H9 (cell line): Measurements from ENCODE around the gene EEF1G. TPM values are rescaled to one million over a fixed set of nuclear protein-coding genes. Genes with fewer than 3 reads are reported as not detected.

Experiments
- DNase-seq: peaks from one replicate; pipeline ENCODE4 v3.0.0-alpha.2; 2017
- H2AFZ ChIP-seq: one replicate; pipeline ENCODE4 v1.6.1; 2013; ENCODE audit warnings: mild to moderate bottlenecking, low read length, control low read depth, moderate library complexity
- H2AK5ac ChIP-seq: 2 replicates; pipeline ENCODE4 v1.6.1; 2013; ENCODE audit warnings: low read length, control low read depth, mixed read lengths; ENCODE audit not compliant: insufficient read length
- H2BK120ac ChIP-seq: one replicate; pipeline ENCODE4 v1.6.1; 2013; ENCODE audit warnings: low read depth, mild to moderate bottlenecking, low read length, control low read depth, inconsistent platforms; ENCODE audit not compliant: poor library complexity, severe bottlenecking
- H2BK12ac ChIP-seq: 2 replicates; pipeline ENCODE4 v1.6.1; 2013; ENCODE audit warnings: low read length, control low read depth, mixed read lengths, low read depth; ENCODE audit not compliant: insufficient read length
- H2BK15ac ChIP-seq: 2 replicates; pipeline ENCODE4 v1.6.1; 2013; ENCODE audit warnings: low read depth, low read length, control low read depth
- H2BK20ac ChIP-seq: one replicate; pipeline ENCODE4 v1.6.1; 2013; ENCODE audit warnings: low read depth, mild to moderate bottlenecking, low read length, control low read depth, inconsistent platforms; ENCODE audit not compliant: poor library complexity, severe bottlenecking
- H2BK5ac ChIP-seq: 2 replicates; pipeline ENCODE4 v1.6.1; 2013; ENCODE audit warnings: low read length, control low read depth, mixed read lengths; ENCODE audit not compliant: insufficient read length
- H3K14ac ChIP-seq: 2 replicates; pipeline ENCODE4 v1.6.1; 2013; ENCODE audit warnings: low read length, control low read depth; ENCODE audit not compliant: insufficient read depth
- H3K18ac ChIP-seq: 2 replicates; pipeline ENCODE4 v1.6.1; 2013; ENCODE audit warnings: low read depth, mild to moderate bottlenecking, mixed read lengths, low read length, control low read depth; ENCODE audit not compliant: insufficient read length
- H3K23ac ChIP-seq: 2 replicates; pipeline ENCODE4 v1.6.1; 2013; ENCODE audit warnings: low read length, control low read depth, mixed read lengths, low read depth; ENCODE audit not compliant: insufficient read length
- H3K23me2 ChIP-seq: 2 replicates; pipeline ENCODE4 v1.6.1; 2013; ENCODE audit warnings: low read depth, mild to moderate bottlenecking, mixed read lengths, low read length, control low read depth; ENCODE audit not compliant: insufficient read length, poor library complexity, severe bottlenecking
- H3K27ac ChIP-seq: 2 replicates; pipeline ENCODE4 v1.5.1; 2013; ENCODE audit warnings: low read length, control low read depth, mixed read lengths, low read depth; ENCODE audit not compliant: insufficient read length
- H3K27me3 ChIP-seq: 2 replicates; pipeline ENCODE4 v1.6.1; 2013; ENCODE audit warnings: low read length, control low read depth, inconsistent platforms; ENCODE audit not compliant: insufficient read depth
- H3K4ac ChIP-seq: 2 replicates; pipeline ENCODE4 v1.6.1; 2013; ENCODE audit warnings: low read depth, mild to moderate bottlenecking, control low read depth, inconsistent platforms, low read length, moderate library complexity
- H3K4me1 ChIP-seq: 2 replicates; pipeline ENCODE4 v1.6.1; 2013; ENCODE audit warnings: low read length, control low read depth, inconsistent platforms; ENCODE audit not compliant: insufficient read depth
- H3K4me2 ChIP-seq: 2 replicates; pipeline ENCODE4 v1.6.1; 2013; ENCODE audit warnings: low read length, control low read depth, mixed read lengths; ENCODE audit not compliant: insufficient read length, insufficient read depth
- H3K56ac ChIP-seq: 2 replicates; pipeline ENCODE4 v1.6.1; 2013; ENCODE audit warnings: low read depth, mild to moderate bottlenecking, mixed read lengths, low read length, control low read depth; ENCODE audit not compliant: insufficient read length
- H3K79me1 ChIP-seq: 2 replicates; pipeline ENCODE4 v1.6.1; 2013; ENCODE audit warnings: low read depth, mild to moderate bottlenecking, moderate library complexity, low read length, control low read depth, inconsistent platforms; ENCODE audit not compliant: insufficient read depth, poor library complexity, severe bottlenecking
- H3K79me2 ChIP-seq: 2 replicates; pipeline ENCODE4 v1.6.1; 2013; ENCODE audit warnings: low read length, control low read depth, inconsistent platforms; ENCODE audit not compliant: insufficient read depth
- H3K9ac ChIP-seq: 2 replicates; pipeline ENCODE4 v1.6.1; 2013; ENCODE audit warnings: low read length, control low read depth, mixed read lengths; ENCODE audit not compliant: insufficient read length; ENCODE audit errors: extremely low read depth
- H3K9me3 ChIP-seq: one replicate; pipeline ENCODE4 v1.6.1; 2013; ENCODE audit warnings: low read depth, low read length, inconsistent platforms; ENCODE audit not compliant: control insufficient read depth
- H3T11ph ChIP-seq: one replicate; pipeline ENCODE4 v1.6.1; 2013; ENCODE audit warnings: mild to moderate bottlenecking, low read length, control low read depth, inconsistent platforms
- H4K20me1 ChIP-seq: one replicate; pipeline ENCODE4 v1.6.1; 2013; ENCODE audit not compliant: control insufficient read depth, insufficient read length, insufficient read depth
- H4K5ac ChIP-seq: 2 replicates; pipeline ENCODE4 v1.6.1; 2013; ENCODE audit warnings: low read depth, mild to moderate bottlenecking, mixed read lengths, low read length, control low read depth; ENCODE audit not compliant: insufficient read length
- H4K8ac ChIP-seq: replicated peaks from 2 replicates; pipeline ENCODE4 v1.6.1; 2013; ENCODE audit warnings: low read length, control low read depth, mixed read lengths, low read depth; ENCODE audit not compliant: insufficient read length
- H4K91ac ChIP-seq: 2 replicates; pipeline ENCODE4 v1.6.1; 2013; ENCODE audit warnings: low read depth, mild to moderate bottlenecking, moderate library complexity, mixed read lengths, low read length, control low read depth; ENCODE audit not compliant: insufficient read length
- H3K27ac Mint-ChIP-seq, 3 experiments: 2 replicates in 2 of 3; 3 replicates in 1 of 3; pipeline ENCODE4 v1.8.0; 2020 to 2021; ENCODE audit warnings: mixed read lengths in 3 of 3, mild to moderate bottlenecking in 1 of 3, moderate library complexity in 1 of 3
- H3K27me3 Mint-ChIP-seq: 2 replicates; pipeline ENCODE4 v1.8.0; 2021; ENCODE audit warnings: low read depth, mild to moderate bottlenecking, moderate library complexity, mixed read lengths
- H3K36me3 Mint-ChIP-seq, 3 experiments: 2 replicates in 2 of 3; 3 replicates in 1 of 3; pipeline ENCODE4 v1.8.0; 2020 to 2021; ENCODE audit warnings: low read depth in 3 of 3, mixed read lengths in 3 of 3; ENCODE audit not compliant: insufficient read depth in 1 of 3
- H3K4me1 Mint-ChIP-seq, 2 experiments: 2 replicates each; pipeline ENCODE4 v1.8.0; 2020; ENCODE audit warnings: mixed read lengths in 2 of 2
- H3K4me3 Mint-ChIP-seq, 2 experiments: 2 replicates in 1 of 2; 3 replicates in 1 of 2; pipeline ENCODE4 v1.8.0; 2020 to 2021; ENCODE audit warnings: mild to moderate bottlenecking in 2 of 2, mixed read lengths in 2 of 2, moderate library complexity in 1 of 2
- H3K9me3 Mint-ChIP-seq, 2 experiments: 2 replicates in 1 of 2; 3 replicates in 1 of 2; pipeline ENCODE4 v1.8.0; 2020; ENCODE audit warnings: mild to moderate bottlenecking in 2 of 2, mixed read lengths in 2 of 2, moderate library complexity in 1 of 2
- CTCF ChIP-seq: fragments of 200-600 bp; sonication (generic); conservative IDR thresholded peaks from 3 replicates; pipeline ENCODE4 v1.8.0; 2021; ENCODE audit warnings: antibody characterized with exemption, mild to moderate bottlenecking
- WGBS: extraction: QIAGEN DNeasy Blood & Tissue Kit; methylation state at CpG from one replicate; pipeline ENCODE4 v1.1.7; 2013; ENCODE audit warnings: missing lambda C conversion rate, low lambda C conversion rate, mixed read lengths; ENCODE audit not compliant: insufficient read length; ENCODE audit errors: extremely low coverage; 5-methylcytosine and 5-hydroxymethylcytosine counted together
- total RNA-seq: library from RNA; stranded (reverse); gene quantifications from 2 replicates; pipeline ENCODE4 v1.2.1, GENCODE V29; 2021

The EEF1G gene
- total RNA-seq, 1 experiment from 2014 or later, result 1,790 TPM

GRCh38 chr11:62599901-62600300 lies 26.2 kb upstream of the EEF1G start:
- H3K23ac ChIP-seq, result no peak overlapping the region
- Mint-ChIP-seq H3K4me1 (peaks cover 39 to 48% of the 10 kb centered on the region in 2 experiments), H3K27ac (peak overlapping the region in 2 of 3 experiments; percentile 4 to 36; a peak in 2 of 7 replicates), H3K4me3 (peak overlapping the region; percentile 90 to 93), H3K36me3 (peaks cover 57 to 68% (median 63%) of the 10 kb centered on the region in 3 experiments), H3K27me3 (peaks cover 34% of the 10 kb centered on the region), H3K9me3 (no peaks in the 10 kb centered on the region)
- no peak overlapping the region for H2BK15ac ChIP-seq
- H2BK5ac ChIP-seq, result no peak overlapping the region
- H4K8ac ChIP-seq, result no peak overlapping the region
- whole genome bisulfite sequencing, result 100% methylated on average over 2 of the region's 5 CpGs
- no peak overlapping the region for H2BK120ac ChIP-seq
- H2AK5ac ChIP-seq, result no peak overlapping the region
- no peaks in the 10 kb centered on the region; the same call in 1 of the 2 replicates for H3K79me2 ChIP-seq
- no peak for DNase-seq
- H3K4ac ChIP-seq, result no peak overlapping the region
- no peak overlapping the region for H3K56ac ChIP-seq
- H3K18ac ChIP-seq, result no peak overlapping the region
- H3K23me2 ChIP-seq, result peaks cover 4% of the 10 kb centered on the region
- H4K20me1 ChIP-seq, result no peaks in the 10 kb centered on the region
- no peak overlapping the region for H3K27ac ChIP-seq
- no peaks in the 10 kb centered on the region for H3K9me3 ChIP-seq
- H2BK20ac ChIP-seq, result no peak overlapping the region
- TF ChIP-seq CTCF, result no peak
- H2AFZ ChIP-seq, result no peak overlapping the region
- no peak overlapping the region for H2BK12ac ChIP-seq
- H3K9ac ChIP-seq, result no peak overlapping the region
- no peaks in the 10 kb centered on the region for H3K79me1 ChIP-seq
- peaks cover 12% of the 10 kb centered on the region; the same call in 1 of the 2 replicates for H3K27me3 ChIP-seq
- H3K4me2 ChIP-seq, result peak overlapping the region; percentile 71
- H4K91ac ChIP-seq, result no peak overlapping the region
- peaks cover 8% of the 10 kb centered on the region for H3K4me1 ChIP-seq
- H4K5ac ChIP-seq, result no peak overlapping the region
- no peak overlapping the region for H3T11ph ChIP-seq
- H3K14ac ChIP-seq, result no peak overlapping the region
